ENCODE results near the gene PCDHGA6. TPM values are rescaled to one million over a fixed set of nuclear protein-coding genes. Genes with fewer than 3 reads are reported as not detected.
"Not testable (repeated sequence)": the region's sequence is repeated elsewhere in the genome, so short reads cannot be mapped to it uniquely, and the experiment has no call there.

The PCDHGA6 gene
- 1.6 TPM in 1 of 2 replicates, not detected in the other for total RNA-seq (2014; rRNA removed; shearing (Covaris generic); ENCODE audit: low replicate concordance)

- in situ Hi-C loops (cut with HindIII; ENCODE audit: low pct_unique_long_range_greater_than_20kb, low sequenced_read_pairs) = no loop called here
- DNase-seq (ENCODE audit: low read depth) = no peak
Observed at GRCh38 chr5:141373673-141374317, at the start of gene PCDHGA6. Gene PCDHGA6, plus strand, starts transcription at chr5:141373891. Its CDS starts 193 bp downstream, at chr5:141374084.

- in situ Hi-C loops (cut with HindIII; ENCODE audit: low pct_unique_long_range_greater_than_20kb, low sequenced_read_pairs) = no loop called here
- no peak for DNase-seq (ENCODE audit: low read depth)
Observed at GRCh38 chr5:141326088-141326854, 47.4 kb upstream of the PCDHGA6 start.

GRCh38 chr5:141328231-141328630 lies 45.5 kb upstream of the PCDHGA6 start:
- DNase-seq (ENCODE audit: low read depth) = no peak
- in situ Hi-C loops (cut with HindIII; ENCODE audit: low pct_unique_long_range_greater_than_20kb, low sequenced_read_pairs) = no loop called here

GRCh38 chr5:141330299-141331080 lies 43.2 kb upstream of the PCDHGA6 start, which contains the start of gene PCDHGA1:
Gene PCDHGA1, plus strand, starts transcription at chr5:141330514.
- in situ Hi-C loops (cut with HindIII; ENCODE audit: low pct_unique_long_range_greater_than_20kb, low sequenced_read_pairs) = no loop called here
- no peak for DNase-seq (ENCODE audit: low read depth)

- in situ Hi-C loops (cut with HindIII; ENCODE audit: low pct_unique_long_range_greater_than_20kb, low sequenced_read_pairs); DNase-seq (ENCODE audit: low read depth): not testable (repeated sequence)
Observed at GRCh38 chr5:141332571-141332970, 41.1 kb upstream of the PCDHGA6 start.

GRCh38 chr5:141338538-141339306 lies 35.0 kb upstream of the PCDHGA6 start, which contains the start of gene PCDHGA2:
Gene PCDHGA2, plus strand, starts transcription at chr5:141338760.
- in situ Hi-C loops (cut with HindIII; ENCODE audit: low pct_unique_long_range_greater_than_20kb, low sequenced_read_pairs) = no loop called here
- DNase-seq (ENCODE audit: low read depth) = no peak

- in situ Hi-C loops (cut with HindIII; ENCODE audit: low pct_unique_long_range_greater_than_20kb, low sequenced_read_pairs); DNase-seq (ENCODE audit: low read depth): not testable (repeated sequence)
Observed at GRCh38 chr5:141340781-141341354, 32.8 kb upstream of the PCDHGA6 start.

- no peak for DNase-seq (ENCODE audit: low read depth)
- in situ Hi-C loops (cut with HindIII; ENCODE audit: low pct_unique_long_range_greater_than_20kb, low sequenced_read_pairs) = no loop called here
Observed at GRCh38 chr5:141342773-141343172, 30.9 kb upstream of the PCDHGA6 start.

- no peak for DNase-seq (ENCODE audit: low read depth)
- in situ Hi-C loops (cut with HindIII; ENCODE audit: low pct_unique_long_range_greater_than_20kb, low sequenced_read_pairs) = no loop called here
Observed at GRCh38 chr5:141343242-141343952, 30.3 kb upstream of the PCDHGA6 start, which contains the start of gene PCDHGA3. Gene PCDHGA3, plus strand, starts transcription at chr5:141343829. Its CDS starts 205 bp downstream, at chr5:141344034.

- no peak for DNase-seq (ENCODE audit: low read depth)
- in situ Hi-C loops (cut with HindIII; ENCODE audit: low pct_unique_long_range_greater_than_20kb, low sequenced_read_pairs) = no loop called here
Observed at GRCh38 chr5:141343953-141344463, 29.7 kb upstream of the PCDHGA6 start.

GRCh38 chr5:141345327-141345726 lies 28.4 kb upstream of the PCDHGA6 start:
- in situ Hi-C loops (cut with HindIII; ENCODE audit: low pct_unique_long_range_greater_than_20kb, low sequenced_read_pairs) = no loop called here

GRCh38 chr5:141346017-141346416 lies 27.7 kb upstream of the PCDHGA6 start:
- DNase-seq (ENCODE audit: low read depth); in situ Hi-C loops (cut with HindIII; ENCODE audit: low pct_unique_long_range_greater_than_20kb, low sequenced_read_pairs): not testable (repeated sequence)

More at GRCh38 chr5:141345327-141345726, 28.4 kb upstream of the PCDHGA6 start:
- no peak for DNase-seq (ENCODE audit: low read depth)

GRCh38 chr5:141349917-141350619 lies 23.6 kb upstream of the PCDHGA6 start, which contains the start of gene PCDHGB1:
Gene PCDHGB1, plus strand, starts transcription at chr5:141350099. Its CDS starts 162 bp downstream, at chr5:141350261.
- no peak for DNase-seq (ENCODE audit: low read depth)
- in situ Hi-C loops (cut with HindIII; ENCODE audit: low pct_unique_long_range_greater_than_20kb, low sequenced_read_pairs) = no loop called here

GRCh38 chr5:141351591-141351990 lies 22.1 kb upstream of the PCDHGA6 start:
- in situ Hi-C loops (cut with HindIII; ENCODE audit: low pct_unique_long_range_greater_than_20kb, low sequenced_read_pairs) = no loop called here
- DNase-seq (ENCODE audit: low read depth) = no peak

GRCh38 chr5:141354900-141355469 lies 18.7 kb upstream of the PCDHGA6 start, which contains the start of gene PCDHGA4:
Gene PCDHGA4, plus strand, starts transcription at chr5:141355021. Its CDS starts 87 bp downstream, at chr5:141355108.
- DNase-seq (ENCODE audit: low read depth) = no peak
- in situ Hi-C loops (cut with HindIII; ENCODE audit: low pct_unique_long_range_greater_than_20kb, low sequenced_read_pairs) = no loop called here

GRCh38 chr5:141355641-141356040 lies 18.1 kb upstream of the PCDHGA6 start:
- no peak for DNase-seq (ENCODE audit: low read depth)
- in situ Hi-C loops (cut with HindIII; ENCODE audit: low pct_unique_long_range_greater_than_20kb, low sequenced_read_pairs) = no loop called here

Measured in Caki2 (cell line).